ENCODE measurements around the gene CERK.

CERK gene

GRCh38 chr22:46769191-46769675 is 31.2 kb upstream of the CERK start:
- no peak overlapping the region for H3K18ac ChIP-seq (ENCODE audit: low read length)
- H3K79me2 ChIP-seq (ENCODE audit: control insufficient read depth, insufficient read depth, low read length) = peaks cover 34% of the 10 kb centered on the region
- peaks cover 22% of the 10 kb centered on the region for H3K79me1 ChIP-seq (ENCODE audit: low read length)
- H3K36me3 ChIP-seq (ENCODE audit: control insufficient read depth, insufficient read depth, low read length) = no peaks in the 10 kb centered on the region
- no peak overlapping the region for H2BK120ac ChIP-seq (ENCODE audit: low read depth, low read length)
- H2AK5ac ChIP-seq (ENCODE audit: low read length) = no peak overlapping the region
- no peak overlapping the region for H2BK15ac ChIP-seq (replicated peaks; ENCODE audit: low read depth)
- no peak overlapping the region for H3K23ac ChIP-seq (ENCODE audit: low read length)
- no CpG with 5 or more reads among the region's 17 CpGs for WGBS (ENCODE audit: extremely low coverage, insufficient coverage, low lambda C conversion rate)
- H3K27ac ChIP-seq (ENCODE audit: low read depth, low read length) = no peak overlapping the region
- no peak overlapping the region for H3K4ac ChIP-seq (ENCODE audit: low read depth, low read length)
- H4K8ac ChIP-seq (ENCODE audit: low read depth, low read length) = no peak overlapping the region
- no peak overlapping the region for H2BK5ac ChIP-seq (ENCODE audit: low read length)
- no peak overlapping the region for H3K4me3 ChIP-seq (ENCODE audit: low read length)
- no peak for DNase-seq
- H3K4me2 ChIP-seq (ENCODE audit: low read length) = no peak overlapping the region
- H3K4me1 ChIP-seq (ENCODE audit: control insufficient read depth, low read depth, low read length) = peaks cover 3% of the 10 kb centered on the region
- H3K9ac ChIP-seq (ENCODE audit: low read length) = no peak overlapping the region
- H4K5ac ChIP-seq (ENCODE audit: low read length) = no peak overlapping the region
- no peak overlapping the region for H3K56ac ChIP-seq (ENCODE audit: low read length)
- no peaks in the 10 kb centered on the region for H3K27me3 ChIP-seq (ENCODE audit: insufficient read depth, low read length, poor library complexity)

- peaks cover 25% of the 10 kb centered on the region for H3K79me1 ChIP-seq (ENCODE audit: low read length)
- no peak overlapping the region for H3K9ac ChIP-seq (ENCODE audit: low read length)
- no peak overlapping the region for H3K56ac ChIP-seq (ENCODE audit: low read length)
- H3K36me3 ChIP-seq (ENCODE audit: control insufficient read depth, insufficient read depth, low read length) = no peaks in the 10 kb centered on the region
- no peak overlapping the region for H3K18ac ChIP-seq (ENCODE audit: low read length)
- WGBS (ENCODE audit: extremely low coverage, insufficient coverage, low lambda C conversion rate) = no CpG with 5 or more reads among the region's 11 CpGs
- H3K4ac ChIP-seq (ENCODE audit: low read depth, low read length) = no peak overlapping the region
- H3K4me3 ChIP-seq (ENCODE audit: low read length) = no peak overlapping the region
- H2BK5ac ChIP-seq (ENCODE audit: low read length) = no peak overlapping the region
- no peaks in the 10 kb centered on the region for H3K4me1 ChIP-seq (ENCODE audit: control insufficient read depth, low read depth, low read length)
- H4K8ac ChIP-seq (ENCODE audit: low read depth, low read length) = no peak overlapping the region
- no peak overlapping the region for H3K27ac ChIP-seq (ENCODE audit: low read depth, low read length)
- no peak overlapping the region for H4K5ac ChIP-seq (ENCODE audit: low read length)
- H3K27me3 ChIP-seq (ENCODE audit: insufficient read depth, low read length, poor library complexity) = no peaks in the 10 kb centered on the region
- H3K79me2 ChIP-seq (ENCODE audit: control insufficient read depth, insufficient read depth, low read length) = peaks cover 45% of the 10 kb centered on the region
- no peak overlapping the region for H2BK120ac ChIP-seq (ENCODE audit: low read depth, low read length)
- H3K4me2 ChIP-seq (ENCODE audit: low read length) = no peak overlapping the region
- DNase-seq = no peak
- H2AK5ac ChIP-seq (ENCODE audit: low read length) = no peak overlapping the region
- H3K23ac ChIP-seq (ENCODE audit: low read length) = no peak overlapping the region
- H2BK15ac ChIP-seq (replicated peaks; ENCODE audit: low read depth) = no peak overlapping the region
Observed at GRCh38 chr22:46767249-46767985, 29.4 kb upstream of the CERK start.

GRCh38 chr22:46766611-46767010 is 28.6 kb upstream of the CERK start:
- Histone ChIP-seq H3K4me2 (ENCODE audit: low read length) (no peak overlapping the region), H3K27me3 (ENCODE audit: insufficient read depth, low read length, poor library complexity) (no peaks in the 10 kb centered on the region), H3K4me3 (ENCODE audit: low read length) (no peak overlapping the region), H2BK120ac (ENCODE audit: low read depth, low read length) (no peak overlapping the region), H3K79me1 (ENCODE audit: low read length) (peaks cover 29% of the 10 kb centered on the region), H3K56ac (ENCODE audit: low read length) (no peak overlapping the region), H3K4ac (ENCODE audit: low read depth, low read length) (no peak overlapping the region), H2BK5ac (ENCODE audit: low read length) (no peak overlapping the region), H3K4me1 (ENCODE audit: control insufficient read depth, low read depth, low read length) (no peaks in the 10 kb centered on the region), H3K9ac (ENCODE audit: low read length) (no peak overlapping the region), H3K18ac (ENCODE audit: low read length) (no peak overlapping the region), H2BK15ac (replicated peaks; ENCODE audit: low read depth) (no peak overlapping the region), H2AK5ac (ENCODE audit: low read length) (no peak overlapping the region), H3K23ac (ENCODE audit: low read length) (no peak overlapping the region), H3K27ac (ENCODE audit: low read depth, low read length) (no peak overlapping the region), H4K5ac (ENCODE audit: low read length) (no peak overlapping the region), H4K8ac (ENCODE audit: low read depth, low read length) (no peak overlapping the region), H3K36me3 (ENCODE audit: control insufficient read depth, insufficient read depth, low read length) (no peaks in the 10 kb centered on the region), H3K79me2 (ENCODE audit: control insufficient read depth, insufficient read depth, low read length) (peaks cover 49% of the 10 kb centered on the region)
- no CpG with 5 or more reads among the region's 8 CpGs for WGBS (ENCODE audit: extremely low coverage, insufficient coverage, low lambda C conversion rate)
- no peak for DNase-seq

- H3K79me2 ChIP-seq (ENCODE audit: control insufficient read depth, insufficient read depth, low read length) = peaks cover 51% of the 10 kb centered on the region
- no peak overlapping the region for H2AK5ac ChIP-seq (ENCODE audit: low read length)
- H3K9ac ChIP-seq (ENCODE audit: low read length) = no peak overlapping the region
- H2BK120ac ChIP-seq (ENCODE audit: low read depth, low read length) = no peak overlapping the region
- H3K18ac ChIP-seq (ENCODE audit: low read length) = no peak overlapping the region
- H3K4me3 ChIP-seq (ENCODE audit: low read length) = no peak overlapping the region
- no peak overlapping the region for H3K27ac ChIP-seq (ENCODE audit: low read depth, low read length)
- H4K5ac ChIP-seq (ENCODE audit: low read length) = no peak overlapping the region
- no CpG with 5 or more reads among the region's 6 CpGs for WGBS (ENCODE audit: extremely low coverage, insufficient coverage, low lambda C conversion rate)
- H4K8ac ChIP-seq (ENCODE audit: low read depth, low read length) = no peak overlapping the region
- H3K79me1 ChIP-seq (ENCODE audit: low read length) = peaks cover 35% of the 10 kb centered on the region
- no peak overlapping the region for H3K4me2 ChIP-seq (ENCODE audit: low read length)
- H3K4ac ChIP-seq (ENCODE audit: low read depth, low read length) = no peak overlapping the region
- no peaks in the 10 kb centered on the region for H3K4me1 ChIP-seq (ENCODE audit: control insufficient read depth, low read depth, low read length)
- no peaks in the 10 kb centered on the region for H3K36me3 ChIP-seq (ENCODE audit: control insufficient read depth, insufficient read depth, low read length)
- H3K56ac ChIP-seq (ENCODE audit: low read length) = no peak overlapping the region
- H2BK15ac ChIP-seq (replicated peaks; ENCODE audit: low read depth) = no peak overlapping the region
- no peak overlapping the region for H3K23ac ChIP-seq (ENCODE audit: low read length)
- no peak for DNase-seq
- H2BK5ac ChIP-seq (ENCODE audit: low read length) = no peak overlapping the region
- no peaks in the 10 kb centered on the region for H3K27me3 ChIP-seq (ENCODE audit: insufficient read depth, low read length, poor library complexity)
Observed at GRCh38 chr22:46764779-46765485, 26.9 kb upstream of the CERK start.

- H2BK15ac ChIP-seq (replicated peaks; ENCODE audit: low read depth) = no peak overlapping the region
- no CpG with 5 or more reads among the region's 6 CpGs for WGBS (ENCODE audit: extremely low coverage, insufficient coverage, low lambda C conversion rate)
- no peak overlapping the region for H3K4me2 ChIP-seq (ENCODE audit: low read length)
Observed at GRCh38 chr22:46764140-46764680, 26.2 kb upstream of the CERK start.

More at GRCh38 chr22:46764140-46764680, 26.2 kb upstream of the CERK start:
- Histone ChIP-seq H3K79me2 (ENCODE audit: control insufficient read depth, insufficient read depth, low read length) (peaks cover 46% of the 10 kb centered on the region), H3K4ac (ENCODE audit: low read depth, low read length) (no peak overlapping the region), H3K79me1 (ENCODE audit: low read length) (peaks cover 31% of the 10 kb centered on the region), H2AK5ac (ENCODE audit: low read length) (no peak overlapping the region), H3K27me3 (ENCODE audit: insufficient read depth, low read length, poor library complexity) (no peaks in the 10 kb centered on the region), H2BK5ac (ENCODE audit: low read length) (no peak overlapping the region), H3K56ac (ENCODE audit: low read length) (no peak overlapping the region), H4K5ac (ENCODE audit: low read length) (no peak overlapping the region), H2BK120ac (ENCODE audit: low read depth, low read length) (no peak overlapping the region), H4K8ac (ENCODE audit: low read depth, low read length) (no peak overlapping the region), H3K27ac (ENCODE audit: low read depth, low read length) (no peak overlapping the region), H3K4me3 (ENCODE audit: low read length) (no peak overlapping the region), H3K23ac (ENCODE audit: low read length) (no peak overlapping the region), H3K18ac (ENCODE audit: low read length) (no peak overlapping the region), H3K36me3 (ENCODE audit: control insufficient read depth, insufficient read depth, low read length) (no peaks in the 10 kb centered on the region), H3K9ac (ENCODE audit: low read length) (no peak overlapping the region), H3K4me1 (ENCODE audit: control insufficient read depth, low read depth, low read length) (no peaks in the 10 kb centered on the region)
- DNase-seq = no peak
